HG03196 (cell line): ENCODE results near the gene SCD5.
"Not testable (repeated sequence)": the region's sequence is repeated elsewhere in the genome, so short reads cannot be mapped to it uniquely, and the experiment has no call there.

Source experiments
- ATAC-seq: cut with Tn5 transposase; IDR thresholded peaks from one replicate; pipeline ENCODE4 v1.9.1; 2021; ENCODE audit not compliant: unreplicated experiment

SCD5 gene

GRCh38 chr4:82798168-82799005 is at the start of gene SCD5:
TSS of gene SCD5 (minus strand) at chr4:82798796. CDS start at chr4:82798537, 259 bp downstream.
- ATAC-seq, result peak; percentile 96

DNA sequence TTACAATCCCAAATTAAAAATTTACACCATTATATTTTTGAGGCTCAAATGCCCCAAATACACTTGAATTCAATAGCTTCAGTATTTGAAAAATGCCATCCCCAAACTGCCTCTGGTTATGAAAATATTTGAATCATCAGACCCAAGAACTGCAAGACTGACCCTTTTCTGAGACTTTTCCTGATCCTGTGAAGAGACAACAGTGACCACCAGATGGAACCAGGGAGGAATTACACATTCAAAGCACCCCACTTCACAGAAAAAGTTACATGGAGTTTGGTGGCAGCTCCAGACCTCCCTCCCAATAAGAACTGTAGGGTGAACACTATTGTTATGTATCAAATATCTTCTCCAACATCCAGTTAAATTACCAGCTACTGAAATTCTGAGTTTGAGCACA is 44.0 kb upstream of the SCD5 start:
- ATAC-seq, result no peak

DNA sequence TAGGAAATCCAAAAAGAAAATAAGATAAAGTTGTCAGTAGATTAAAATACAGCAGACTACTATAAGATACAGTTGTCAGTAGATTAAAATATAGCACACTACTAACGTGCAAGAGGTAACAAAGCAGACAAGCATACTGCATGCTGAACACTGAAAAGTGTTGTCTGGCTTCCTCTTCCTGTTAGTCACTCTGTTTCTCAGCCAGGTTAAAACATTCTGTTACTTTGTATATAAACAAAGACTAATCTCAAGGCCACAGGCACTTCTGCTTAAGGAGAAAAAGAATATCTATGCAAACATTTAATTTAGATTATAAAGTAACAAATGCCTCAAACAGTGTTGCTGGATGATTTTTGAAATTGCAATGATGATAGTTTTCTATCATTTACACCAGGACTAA is 41.0 kb upstream of the SCD5 start:
- ATAC-seq, result no peak

- ATAC-seq, result no peak
Measured at GRCh38 chr4:82833696-82834313, 35.2 kb upstream of the SCD5 start.

- ATAC-seq, result not testable (repeated sequence)
Measured at GRCh38 chr4:82833060-82833459, 34.5 kb upstream of the SCD5 start.

DNA sequence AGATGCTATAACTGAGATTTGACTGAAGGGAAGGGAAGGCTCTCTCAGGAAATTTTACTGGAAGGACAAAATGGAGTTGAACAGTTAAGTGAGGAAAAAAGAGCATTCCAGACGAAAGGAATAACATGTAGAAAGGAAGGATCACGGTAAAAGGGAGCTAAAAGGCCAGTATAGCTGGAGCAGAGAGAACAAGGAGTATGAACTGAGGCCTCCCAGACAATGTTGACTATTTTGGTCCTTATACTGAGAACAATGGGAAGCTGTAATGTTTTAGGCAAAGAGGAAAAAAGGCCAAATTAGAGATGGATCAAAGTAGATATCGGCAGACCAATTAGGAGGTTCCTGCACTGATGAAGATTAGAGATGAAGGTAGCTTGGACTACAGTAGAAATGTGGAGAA is 26.8 kb upstream of the SCD5 start:
- ATAC-seq, result no peak

GRCh38 chr4:82823062-82823461 is 24.5 kb upstream of the SCD5 start:
- ATAC-seq, result no peak

- ATAC-seq, result no peak
Measured at GRCh38 chr4:82820689-82821088, 22.1 kb upstream of the SCD5 start.

- peak; percentile 68 for ATAC-seq
Measured at GRCh38 chr4:82818664-82819662, 20.4 kb upstream of the SCD5 start.

- ATAC-seq, result not testable (repeated sequence)
Measured at GRCh38 chr4:82816874-82817273, 18.3 kb upstream of the SCD5 start.

DNA sequence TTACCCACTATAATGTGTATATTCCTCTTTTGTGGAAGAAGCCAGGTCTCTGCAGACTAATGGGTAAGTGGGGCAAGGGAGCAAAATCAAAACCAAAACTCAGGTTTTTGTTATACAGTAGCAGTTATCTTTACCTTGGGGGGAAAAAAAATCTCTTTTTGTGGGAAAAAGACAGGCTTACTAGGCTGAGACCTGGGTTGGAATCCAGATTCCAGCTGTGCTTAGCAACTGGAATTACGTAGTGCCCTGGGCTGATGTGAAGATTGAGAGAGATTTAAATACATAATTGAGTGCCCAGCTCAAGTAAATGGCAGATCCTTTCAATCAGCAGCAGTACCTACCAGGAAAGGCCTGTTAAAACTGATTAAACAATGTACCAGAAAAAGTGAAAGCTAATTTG is 15.4 kb upstream of the SCD5 start:
- no peak for ATAC-seq

DNA sequence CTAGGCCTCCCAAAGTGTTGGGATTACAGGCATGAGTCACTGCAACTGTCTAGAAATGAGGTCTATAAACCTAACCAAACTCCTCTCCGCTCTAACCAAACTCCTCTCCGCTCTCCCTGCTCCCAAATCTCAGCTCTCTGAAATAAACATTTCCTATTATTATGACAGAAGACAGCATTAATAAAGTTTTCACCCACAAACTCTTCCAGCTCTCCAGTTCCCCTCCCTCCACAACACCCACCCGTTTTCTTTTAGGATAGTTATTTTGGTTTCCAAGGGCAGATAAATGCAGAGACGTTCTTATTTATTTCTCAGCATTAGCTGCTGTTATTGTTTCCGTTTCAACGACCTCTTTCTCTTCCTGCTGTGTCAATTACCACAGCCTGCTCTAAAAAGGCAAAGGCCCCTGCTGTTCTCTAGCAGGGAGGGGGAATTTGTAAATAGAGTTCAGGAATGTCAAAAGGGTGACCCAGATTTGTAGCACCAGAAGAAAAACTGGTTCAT is 13.3 kb upstream of the SCD5 start:
- ATAC-seq, result no peak

DNA sequence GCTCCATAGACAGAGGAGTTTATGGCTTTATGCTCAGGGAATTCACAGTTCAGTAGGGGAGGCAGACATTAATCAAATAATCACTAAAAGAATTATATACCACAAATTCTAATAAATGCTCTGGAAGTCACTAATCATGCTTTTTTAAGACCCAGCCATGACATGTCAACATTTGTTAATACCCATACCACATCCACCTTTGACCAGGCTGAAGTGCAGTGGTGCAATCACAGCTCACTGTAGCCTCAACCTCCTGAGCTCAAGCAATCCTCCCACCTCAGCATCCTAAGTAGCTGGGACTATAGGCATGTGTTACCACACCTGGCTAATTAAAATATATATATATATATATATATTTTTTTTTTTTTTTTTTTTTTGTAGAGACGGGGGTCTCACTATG is 12.8 kb upstream of the SCD5 start:
- no peak for ATAC-seq

GRCh38 chr4:82810176-82810575 is 11.6 kb upstream of the SCD5 start:
- no peak for ATAC-seq

- no peak for ATAC-seq
Measured at GRCh38 chr4:82809619-82810018, 11.0 kb upstream of the SCD5 start.

- ATAC-seq, result no peak
Measured at GRCh38 chr4:82803746-82804145, 5.2 kb upstream of the SCD5 start.

DNA sequence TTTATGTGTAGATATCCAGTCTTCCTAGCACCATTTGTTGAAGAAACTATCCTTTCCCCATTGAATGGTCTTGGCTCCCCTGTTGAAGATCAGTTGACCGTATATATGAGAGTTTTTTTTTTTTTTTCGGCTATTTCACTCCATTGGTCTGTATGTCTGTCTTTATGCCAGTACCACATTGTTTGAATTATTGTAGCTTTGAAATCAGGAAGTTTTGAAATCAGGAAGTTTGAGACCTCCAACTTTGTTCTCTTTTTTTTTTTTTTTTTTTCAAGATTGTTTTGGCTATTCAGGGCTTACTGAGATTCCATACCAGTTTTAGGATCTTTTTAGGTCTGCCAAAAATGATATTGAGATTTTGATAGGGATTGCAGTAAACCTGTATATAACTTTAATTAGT is 4.3 kb upstream of the SCD5 start:
- ATAC-seq, result no peak

- no peak for ATAC-seq
Measured at GRCh38 chr4:82801910-82802521, 3.4 kb upstream of the SCD5 start.

- no peak for ATAC-seq
Measured at GRCh38 chr4:82799006-82799881, 648 bp upstream of the SCD5 start.
